IMR-90 (cell line): ENCODE results near the gene EXOC3L4.

Experiments used
- BHLHE40 ChIP-seq: fragments of 150-350 bp; IDR thresholded peaks from 2 replicates; pipeline ENCODE4 v1.6.1; 2016; ENCODE audit warnings: mild to moderate bottlenecking, low read depth, low read length
- CEBPB ChIP-seq: IDR thresholded peaks from 2 replicates; pipeline ENCODE4 v1.6.1; 2012; ENCODE audit warnings: low read depth, low read length, improper control_type of control experiment
- CHD1 ChIP-seq: IDR thresholded peaks from 2 replicates; pipeline ENCODE4 v1.6.1; 2012; ENCODE audit warnings: low read depth, low read length, improper control_type of control experiment
- CTCF ChIP-seq: conservative IDR thresholded peaks from 2 replicates; pipeline ENCODE4 v1.5.1; 2012; ENCODE audit warnings: mild to moderate bottlenecking, low read depth, low read length, improper control_type of control experiment
- FOS ChIP-seq: fragments of 150-350 bp; IDR thresholded peaks from 2 replicates; pipeline ENCODE4 v1.6.1; 2016; ENCODE audit warnings: low read depth, low read length
- MAZ ChIP-seq: IDR thresholded peaks from 2 replicates; pipeline ENCODE4 v1.6.1; 2012; ENCODE audit warnings: low read depth, mild to moderate bottlenecking, low read length, improper control_type of control experiment, moderate library complexity, borderline replicate concordance
- MXI1 ChIP-seq: IDR thresholded peaks from 2 replicates; pipeline ENCODE4 v1.6.1; 2012; ENCODE audit warnings: low read depth, mild to moderate bottlenecking, low read length, moderate library complexity, borderline replicate concordance
- POLR2A ChIP-seq: IDR thresholded peaks from 2 replicates; pipeline ENCODE4 v1.6.1; 2012; ENCODE audit warnings: mild to moderate bottlenecking, low read depth, low read length
- RAD21 ChIP-seq: IDR thresholded peaks from 2 replicates; pipeline ENCODE4 v1.6.1; 2012; ENCODE audit warnings: low read length, improper control_type of control experiment
- RCOR1 ChIP-seq: IDR thresholded peaks from 2 replicates; pipeline ENCODE4 v1.6.1; 2012; ENCODE audit warnings: mild to moderate bottlenecking, low read length, improper control_type of control experiment; ENCODE audit not compliant: insufficient replicate concordance
- SMC3 ChIP-seq: fragments of 150-350 bp; IDR thresholded peaks from 2 replicates; pipeline ENCODE4 v1.6.1; 2016; ENCODE audit warnings: low read depth, mild to moderate bottlenecking, antibody characterized with exemption, low read length, moderate library complexity
- TF ChIP-seq, protein P1 (sequence below): fragments of 150-350 bp; IDR thresholded peaks from 2 replicates; pipeline ENCODE4 v1.6.1; 2017; ENCODE audit warnings: mild to moderate bottlenecking, antibody characterized with exemption, low read length, low read depth

- no peak for TF ChIP-seq CTCF
- no peak for TF ChIP-seq MXI1
- no peak for TF ChIP-seq FOS
- TF ChIP-seq POLR2A, result no peak
- TF ChIP-seq BHLHE40, result no peak
- no peak for TF ChIP-seq CEBPB
- no peak for TF ChIP-seq RAD21
- TF ChIP-seq, protein P1, sequence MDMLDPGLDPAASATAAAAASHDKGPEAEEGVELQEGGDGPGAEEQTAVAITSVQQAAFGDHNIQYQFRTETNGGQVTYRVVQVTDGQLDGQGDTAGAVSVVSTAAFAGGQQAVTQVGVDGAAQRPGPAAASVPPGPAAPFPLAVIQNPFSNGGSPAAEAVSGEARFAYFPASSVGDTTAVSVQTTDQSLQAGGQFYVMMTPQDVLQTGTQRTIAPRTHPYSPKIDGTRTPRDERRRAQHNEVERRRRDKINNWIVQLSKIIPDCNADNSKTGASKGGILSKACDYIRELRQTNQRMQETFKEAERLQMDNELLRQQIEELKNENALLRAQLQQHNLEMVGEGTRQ, result no peak
- TF ChIP-seq RCOR1, result no peak
- TF ChIP-seq SMC3, result no peak
- no peak for TF ChIP-seq CHD1
- no peak for TF ChIP-seq MAZ
Measured at GRCh38 chr14:103140316-103141109, 46.0 kb downstream of the EXOC3L4 start.
